MCF 10A (cell line): ENCODE measurements around the gene ZNF683. TPM values are rescaled to one million over a fixed set of nuclear protein-coding genes. Genes with fewer than 3 reads are reported as not detected.

ENCODE experiments used
- BruUV-seq: library from RNA; stranded (reverse); fragments of 400-500 nt; replicated peaks from 2 replicates; lab custom pipeline; 2021; lab: Mats Ljungman, UMichigan
- CTCF ChIA-PET: fragments of 300-600 bp; sonication (Branson Sonifier 250); formaldehyde crosslinking; extraction: SDS; loops from one replicate; lab custom pipeline; 2021; ENCODE audit warnings: antibody characterized with exemption, inconsistent platforms; lab: Yijun Ruan, JAX
- POLR2A ChIA-PET: fragments of 300-600, 350-650 bp; sonication (Branson Sonifier 250); formaldehyde crosslinking; extraction: SDS; loops from one replicate; lab custom pipeline; 2020; ENCODE audit warnings: antibody characterized with exemption, inconsistent platforms; lab: Yijun Ruan, JAX
- DNase-seq: peaks from one replicate; pipeline ENCODE4 v3.0.0-alpha.2; 2018; ENCODE audit not compliant: unreplicated experiment
- H3K27ac Mint-ChIP-seq: one replicate; pipeline ENCODE4 v1.8.0; 2022; ENCODE audit warnings: mild to moderate bottlenecking, low read depth, mixed read lengths; ENCODE audit not compliant: unreplicated experiment
- H3K27me3 Mint-ChIP-seq: one replicate; pipeline ENCODE4 v1.8.0; 2022; ENCODE audit warnings: mixed read lengths; ENCODE audit not compliant: insufficient read depth, unreplicated experiment
- H3K36me3 Mint-ChIP-seq: one replicate; pipeline ENCODE4 v1.8.0; 2022; ENCODE audit warnings: mild to moderate bottlenecking, moderate library complexity, mixed read lengths; ENCODE audit not compliant: insufficient read depth, unreplicated experiment
- H3K4me1 Mint-ChIP-seq: one replicate; pipeline ENCODE4 v1.8.0; 2022; ENCODE audit warnings: mixed read lengths; ENCODE audit not compliant: insufficient read depth, unreplicated experiment
- H3K4me3 Mint-ChIP-seq: one replicate; pipeline ENCODE4 v1.8.0; 2022; ENCODE audit warnings: mild to moderate bottlenecking, moderate library complexity, mixed read lengths; ENCODE audit not compliant: unreplicated experiment
- H3K9me3 Mint-ChIP-seq: one replicate; pipeline ENCODE4 v1.8.0; 2022; ENCODE audit warnings: mixed read lengths; ENCODE audit not compliant: unreplicated experiment
- intact Hi-C: fragments of 100-400 bp; cut with micrococcal nuclease; formaldehyde crosslinking; loops from 2 replicates; pipeline ENCODE4 v1.14.1; 2022
- total RNA-seq: library from RNA; stranded (reverse); gene quantifications from 2 replicates; pipeline ENCODE4 v1.2.3, GENCODE V29; 2022
- TF ChIP-seq, protein P1 (sequence below): fragments of 200-600 bp; IDR thresholded peaks from one replicate; pipeline ENCODE4 v1.8.0; 2022; ENCODE audit warnings: antibody characterized with exemption, mild to moderate bottlenecking; ENCODE audit not compliant: unreplicated experiment

The ZNF683 gene
- total RNA-seq, 1 experiment from 2014 or later, result not detected

DNA sequence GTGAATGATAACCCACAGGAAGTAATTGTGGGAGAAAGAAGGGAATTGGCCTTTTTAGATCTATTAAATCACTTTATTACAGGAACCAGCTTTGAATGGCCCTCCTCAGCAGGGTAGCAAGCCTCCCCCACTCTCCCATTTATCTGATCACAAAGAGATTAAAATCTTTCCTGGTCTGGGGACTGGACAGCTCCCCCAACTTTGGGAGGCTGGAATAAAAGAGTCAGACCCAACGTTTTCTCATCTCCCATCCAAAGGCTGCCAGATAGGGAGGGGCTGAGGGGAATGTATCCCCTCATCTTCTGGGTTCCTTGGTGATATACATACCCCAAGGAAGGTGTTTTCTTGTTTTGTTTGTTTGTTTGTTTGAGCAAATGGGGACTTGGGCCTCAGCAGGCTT is 40.5 kb upstream of the ZNF683 start:
- Mint-ChIP-seq H3K9me3 (no peaks in the 10 kb centered on the region), H3K36me3 (no peaks in the 10 kb centered on the region), H3K4me3 (no peak overlapping the region), H3K27me3 (peaks cover 78% of the 10 kb centered on the region), H3K4me1 (peaks cover 8% of the 10 kb centered on the region), H3K27ac (no peak overlapping the region)
- ChIA-PET POLR2A (no interaction called here), CTCF (interaction anchor here (0.7 to 1.0 kb wide), 2 partner anchors 153 to 179 kb away, joined by 3 read pairs; partner anchors contain the start of gene CEP85)
- intact Hi-C loops, result no loop called here
- TF ChIP-seq, protein P1, sequence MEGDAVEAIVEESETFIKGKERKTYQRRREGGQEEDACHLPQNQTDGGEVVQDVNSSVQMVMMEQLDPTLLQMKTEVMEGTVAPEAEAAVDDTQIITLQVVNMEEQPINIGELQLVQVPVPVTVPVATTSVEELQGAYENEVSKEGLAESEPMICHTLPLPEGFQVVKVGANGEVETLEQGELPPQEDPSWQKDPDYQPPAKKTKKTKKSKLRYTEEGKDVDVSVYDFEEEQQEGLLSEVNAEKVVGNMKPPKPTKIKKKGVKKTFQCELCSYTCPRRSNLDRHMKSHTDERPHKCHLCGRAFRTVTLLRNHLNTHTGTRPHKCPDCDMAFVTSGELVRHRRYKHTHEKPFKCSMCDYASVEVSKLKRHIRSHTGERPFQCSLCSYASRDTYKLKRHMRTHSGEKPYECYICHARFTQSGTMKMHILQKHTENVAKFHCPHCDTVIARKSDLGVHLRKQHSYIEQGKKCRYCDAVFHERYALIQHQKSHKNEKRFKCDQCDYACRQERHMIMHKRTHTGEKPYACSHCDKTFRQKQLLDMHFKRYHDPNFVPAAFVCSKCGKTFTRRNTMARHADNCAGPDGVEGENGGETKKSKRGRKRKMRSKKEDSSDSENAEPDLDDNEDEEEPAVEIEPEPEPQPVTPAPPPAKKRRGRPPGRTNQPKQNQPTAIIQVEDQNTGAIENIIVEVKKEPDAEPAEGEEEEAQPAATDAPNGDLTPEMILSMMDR, result no peak
- no TSS peak for BruUV-seq
- DNase-seq, result no peak

- BruUV-seq, result no TSS peak
- Mint-ChIP-seq H3K4me3 (no peak overlapping the region), H3K4me1 (peaks cover 8% of the 10 kb centered on the region)
These were observed 39.8 kb upstream of the ZNF683 start for GRCh38 chr1:26412180-26412840.

DNA sequence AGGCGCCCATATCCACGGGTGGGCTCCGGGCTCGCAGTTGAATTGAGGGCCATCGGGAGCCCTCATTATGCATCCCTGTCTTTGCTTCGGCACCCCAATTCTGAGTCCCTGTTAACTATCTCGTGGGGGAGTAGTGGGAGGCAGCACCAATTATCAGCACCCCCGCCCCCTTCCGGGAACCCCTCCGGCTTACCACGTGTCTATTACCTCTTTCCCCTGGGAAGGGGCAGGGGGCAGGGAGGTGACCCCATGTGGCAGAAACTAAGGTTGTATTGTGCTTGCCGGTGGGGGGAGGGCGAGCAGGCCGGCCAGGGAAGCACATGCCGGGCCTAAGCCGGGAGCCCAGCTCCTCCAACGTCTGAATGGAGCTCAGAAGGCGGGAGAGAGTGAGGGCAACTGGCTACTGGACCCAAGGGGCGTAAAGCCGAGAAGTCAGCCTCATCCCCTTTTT is 39.1 kb upstream of the ZNF683 start:
- Mint-ChIP-seq H3K36me3 (no peaks in the 10 kb centered on the region), H3K4me1 (peaks cover 8% of the 10 kb centered on the region), H3K27ac (no peak overlapping the region), H3K9me3 (no peaks in the 10 kb centered on the region), H3K27me3 (peaks cover 78% of the 10 kb centered on the region), H3K4me3 (no peak overlapping the region)
- BruUV-seq, result no TSS peak
- intact Hi-C loops, result no loop called here
- TF ChIP-seq, protein P1, result no peak
- no peak for DNase-seq
- POLR2A ChIA-PET, result no interaction called here
- CTCF ChIA-PET, result interaction anchor here (0.6 to 0.9 kb wide), 3 partner anchors 9 to 1260 kb away, joined by 3 read pairs; partner anchors contain the start of gene IFI6

More at GRCh38 chr1:26412180-26412840, 39.8 kb upstream of the ZNF683 start:
- H3K9me3 Mint-ChIP-seq, result no peaks in the 10 kb centered on the region
- ChIA-PET CTCF (interaction anchor here (0.8 to 0.9 kb wide), 2 partner anchors 9 to 10 kb away, joined by 3 read pairs; no protein-coding TSS in a partner anchor), POLR2A (no interaction called here)
- peaks cover 78% of the 10 kb centered on the region for H3K27me3 Mint-ChIP-seq
- DNase-seq, result no peak
- intact Hi-C loops, result no loop called here
- no peaks in the 10 kb centered on the region for H3K36me3 Mint-ChIP-seq
- no peak overlapping the region for H3K27ac Mint-ChIP-seq
- TF ChIP-seq, protein P1, result no peak

DNA sequence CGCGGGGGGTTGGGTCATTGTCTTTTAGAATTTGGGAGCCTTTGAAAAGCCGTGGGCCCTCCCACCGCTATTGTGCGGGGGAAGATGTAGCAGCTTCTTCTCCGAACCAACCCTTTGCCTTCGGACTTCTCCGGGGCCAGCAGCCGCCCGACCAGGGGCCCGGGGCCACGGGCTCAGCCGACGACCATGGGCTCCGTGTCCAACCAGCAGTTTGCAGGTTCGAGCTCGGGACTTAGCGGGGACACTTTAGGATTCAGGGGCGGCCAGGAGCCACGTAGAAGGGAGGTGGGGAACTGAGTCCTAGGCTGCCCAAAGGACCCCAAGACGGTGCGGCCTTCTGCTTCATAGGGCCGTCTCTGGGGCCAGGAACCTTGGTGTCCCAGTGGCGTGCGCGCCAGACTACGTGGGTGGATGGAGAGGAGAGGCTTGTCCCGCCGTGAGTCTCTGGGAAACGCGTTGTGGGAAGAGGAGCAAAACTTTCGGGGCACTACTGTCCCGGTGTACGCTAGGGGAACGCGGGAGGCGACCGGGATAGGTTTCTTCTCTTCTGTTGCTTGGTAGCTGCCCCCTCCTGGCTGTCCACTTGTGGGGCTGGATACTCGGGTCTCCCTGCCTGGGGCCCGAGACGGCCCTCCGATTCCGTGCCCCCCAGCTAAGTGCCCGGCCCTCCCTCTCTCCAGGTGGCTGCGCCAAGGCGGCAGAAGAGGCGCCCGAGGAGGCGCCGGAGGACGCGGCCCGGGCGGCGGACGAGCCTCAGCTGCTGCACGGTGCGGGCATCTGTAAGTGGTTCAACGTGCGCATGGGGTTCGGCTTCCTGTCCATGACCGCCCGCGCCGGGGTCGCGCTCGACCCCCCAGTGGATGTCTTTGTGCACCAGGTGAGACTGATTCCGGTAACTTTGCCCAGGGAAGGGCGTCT is 38.4 kb upstream of the ZNF683 start, which contains the start of gene LIN28A:
TSS of gene LIN28A (plus strand) at position 112 of the 918 bp plus-strand sequence. CDS start at position 187, 75 bp downstream.
- intact Hi-C loops, result no loop called here
- no peak for DNase-seq
- Mint-ChIP-seq H3K4me3 (no peak within 1 kb of the TSS), H3K36me3 (no peaks in the 10 kb centered on the region), H3K4me1 (peaks cover 8% of the 10 kb centered on the region), H3K9me3 (no peaks in the 10 kb centered on the region), H3K27me3 (peaks cover 78% of the 10 kb centered on the region), H3K27ac (no peak within 1 kb of the TSS)
- BruUV-seq, result no TSS peak
- CTCF ChIA-PET, result interaction anchor here (0.6 to 0.8 kb wide), 2 partner anchors 9 to 1261 kb away, joined by 3 read pairs; partner anchors contain the start of gene IFI6
- TF ChIP-seq, protein P1, result no peak
- POLR2A ChIA-PET, result no interaction called here
